GM04504 (cell line): ENCODE data around the gene EVPL.

ENCODE experiments used
- DNase-seq: peaks from one replicate; pipeline ENCODE4 v3.0.0-alpha.2; 2012; ENCODE audit warnings: low read depth

Gene EVPL

DNA sequence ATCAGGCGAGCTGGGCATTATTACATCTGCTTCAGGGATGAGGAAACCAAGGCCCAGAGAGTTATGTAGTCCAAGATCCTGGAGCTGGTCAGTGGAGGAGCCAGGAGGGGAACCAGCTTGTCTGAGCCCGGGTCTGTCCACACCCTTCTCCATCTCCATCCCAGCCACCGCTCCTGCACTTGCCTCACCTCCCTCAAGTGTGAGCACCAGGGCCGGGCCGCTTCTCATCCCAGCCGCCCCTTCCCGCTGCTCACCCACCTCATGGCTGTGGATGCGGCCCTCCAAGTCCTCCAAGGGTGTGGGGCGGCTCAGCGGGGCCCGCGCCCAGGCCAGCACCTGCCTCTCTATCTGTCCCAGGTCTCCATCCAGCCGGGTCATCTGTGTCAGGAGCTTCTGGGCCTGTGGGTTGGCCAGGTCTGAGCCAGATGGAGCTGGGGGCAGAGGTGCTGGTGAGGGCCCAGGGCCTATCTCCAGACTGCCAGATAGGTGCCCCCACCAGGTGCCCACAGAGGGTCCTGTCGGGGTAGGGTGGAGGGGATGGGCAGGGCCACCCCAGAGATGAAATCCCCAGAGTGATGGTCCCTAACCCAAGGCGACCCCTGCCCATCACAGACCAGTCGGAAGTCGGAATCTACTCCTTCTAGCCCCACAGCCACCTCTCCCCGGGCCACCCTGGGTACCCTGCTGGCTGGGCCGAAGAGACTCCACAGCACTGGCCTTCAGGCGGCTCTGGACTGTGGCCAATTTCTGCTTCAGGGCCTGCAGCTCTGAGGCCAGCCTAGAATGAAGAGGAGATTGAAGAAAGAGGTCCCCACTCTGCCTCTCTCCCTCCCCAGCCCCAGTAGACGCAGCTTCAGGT, 9.4 kb downstream of the EVPL start:
- DNase-seq = no peak

DNA sequence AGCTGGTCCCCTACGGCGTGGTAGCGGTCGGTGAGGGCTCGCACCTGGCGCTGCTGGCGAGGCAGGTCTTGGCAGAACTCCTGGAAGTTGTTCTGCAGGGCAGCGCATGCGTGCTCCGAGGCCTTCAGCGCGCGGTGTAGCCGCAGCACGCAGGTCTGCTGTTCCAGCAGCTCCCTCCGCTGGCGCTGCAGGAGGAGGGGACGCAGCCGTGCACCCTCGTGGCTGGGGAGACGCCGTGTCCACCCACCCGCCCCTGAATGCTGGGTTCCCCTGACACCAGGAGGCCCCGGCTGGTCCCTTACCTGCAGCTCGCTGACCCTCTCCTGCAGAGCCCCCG, 12.2 kb downstream of the EVPL start:
- no peak for DNase-seq

- peak; percentile 26 for DNase-seq
These were observed 12.8 kb downstream of the EVPL start for GRCh38 chr17:76014100-76014924.

DNA sequence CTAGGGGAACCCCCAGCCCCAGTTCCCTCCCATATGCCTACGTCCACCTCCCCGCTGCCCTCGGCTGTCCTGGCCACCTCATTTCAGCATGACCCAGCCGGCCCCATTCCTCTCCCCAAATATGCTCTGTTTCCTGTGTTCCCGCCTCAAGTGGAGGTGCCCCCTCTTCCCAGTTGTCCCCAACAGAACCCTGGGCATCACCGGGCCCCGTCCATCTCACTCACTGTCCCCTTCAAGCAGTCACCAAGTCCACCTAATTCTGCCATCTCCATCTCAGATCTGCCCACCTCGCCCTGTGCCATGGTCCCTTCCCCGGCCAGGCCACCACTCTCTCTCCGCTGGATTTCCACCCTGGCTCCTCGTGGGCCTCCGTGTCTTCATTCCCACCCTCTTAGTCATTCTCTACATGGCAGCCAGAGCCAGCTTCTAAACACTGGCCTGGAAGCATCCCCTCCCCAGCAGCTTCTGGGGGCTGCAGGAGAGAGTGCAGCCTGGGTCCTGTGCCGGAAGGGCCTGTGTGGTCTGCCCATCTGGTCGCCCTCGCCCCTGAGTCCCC, 13.7 kb downstream of the EVPL start:
- DNase-seq = no peak

GRCh38 chr17:76011951-76012350, 15.2 kb downstream of the EVPL start:
- no peak for DNase-seq

DNA sequence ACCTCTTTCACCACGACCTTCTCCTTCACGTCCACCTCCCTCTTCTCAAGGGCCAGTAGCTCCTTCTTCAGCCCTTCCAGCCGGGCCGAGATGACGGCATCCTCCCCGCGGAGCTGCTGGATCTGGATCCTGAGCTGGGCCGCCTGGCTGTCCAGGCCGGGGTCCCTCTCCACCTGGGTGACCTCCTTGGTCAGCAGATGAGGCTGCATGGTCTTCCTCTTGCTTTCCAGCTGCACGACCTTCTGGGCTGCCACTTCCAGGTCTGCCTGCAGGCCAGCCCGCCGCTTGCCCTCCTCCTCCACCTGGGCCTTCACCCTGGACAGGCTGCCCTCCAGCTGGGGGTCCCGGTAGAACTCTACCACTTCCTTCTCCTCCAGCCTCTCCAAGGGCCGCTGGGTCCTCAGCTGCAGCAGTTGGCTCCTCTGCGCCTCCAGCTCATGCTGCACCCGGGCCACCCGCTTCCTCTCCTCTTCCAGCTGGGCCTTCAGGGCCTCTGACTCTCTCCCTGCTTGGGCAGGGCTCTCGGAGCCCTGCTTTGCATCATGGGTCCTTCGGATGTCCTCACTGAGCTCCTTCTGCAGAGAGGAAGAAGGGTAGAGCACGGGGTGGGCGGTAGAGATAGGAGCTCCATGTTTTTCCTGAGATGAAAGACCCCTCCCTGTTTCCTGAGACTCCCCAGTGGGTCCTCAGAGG, 17.0 kb downstream of the EVPL start:
- DNase-seq = no peak

- no peak for DNase-seq
These were observed 17.7 kb downstream of the EVPL start for GRCh38 chr17:76009447-76009846.

- no peak for DNase-seq
These were observed 18.3 kb downstream of the EVPL start for GRCh38 chr17:76008630-76009425.

DNA sequence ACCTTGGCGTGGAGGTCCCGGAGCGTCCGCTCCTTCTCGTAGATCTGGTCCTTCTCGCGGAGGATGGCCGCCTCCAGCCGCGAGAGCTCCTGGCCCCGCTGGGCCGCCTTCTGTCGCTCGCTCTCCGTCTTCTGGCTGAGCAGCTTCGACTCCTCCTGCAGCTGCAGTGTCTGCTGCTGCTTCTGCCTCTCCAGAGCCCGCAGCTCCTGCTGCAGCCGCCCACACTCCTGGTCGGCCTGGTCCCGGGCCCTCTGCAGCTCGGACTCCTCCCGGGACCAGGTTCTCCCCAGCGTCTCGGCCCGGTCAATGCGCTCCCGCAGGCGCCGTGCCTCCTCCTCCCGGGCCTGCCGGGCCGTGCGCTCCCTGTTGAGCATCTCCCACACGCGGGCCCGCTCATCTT, 18.9 kb downstream of the EVPL start:
- DNase-seq = no peak

DNA sequence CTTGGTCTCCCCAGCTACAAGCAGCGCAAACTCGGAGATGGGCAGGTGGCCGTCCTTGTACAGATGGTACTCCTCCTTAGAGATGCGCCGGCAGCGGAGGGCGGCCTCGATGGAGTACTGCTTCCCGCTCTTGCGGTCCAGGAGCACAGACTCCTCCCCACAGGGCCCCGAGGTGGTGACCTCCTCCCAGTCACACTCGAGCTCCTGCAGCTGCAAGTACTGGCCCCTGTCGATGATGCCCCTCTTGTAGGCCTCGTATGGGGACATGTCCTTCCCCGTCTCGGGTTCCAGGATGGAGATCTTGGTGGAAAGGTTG, 19.3 kb downstream of the EVPL start:
- no peak for DNase-seq

GRCh38 chr17:76007131-76007849, 19.8 kb downstream of the EVPL start:
- DNase-seq = no peak

GRCh38 chr17:76005263-76006149, 21.6 kb downstream of the EVPL start:
- DNase-seq = peak; percentile 26

- no peak for DNase-seq
These were observed 22.3 kb downstream of the EVPL start for GRCh38 chr17:76004750-76005262.

DNA sequence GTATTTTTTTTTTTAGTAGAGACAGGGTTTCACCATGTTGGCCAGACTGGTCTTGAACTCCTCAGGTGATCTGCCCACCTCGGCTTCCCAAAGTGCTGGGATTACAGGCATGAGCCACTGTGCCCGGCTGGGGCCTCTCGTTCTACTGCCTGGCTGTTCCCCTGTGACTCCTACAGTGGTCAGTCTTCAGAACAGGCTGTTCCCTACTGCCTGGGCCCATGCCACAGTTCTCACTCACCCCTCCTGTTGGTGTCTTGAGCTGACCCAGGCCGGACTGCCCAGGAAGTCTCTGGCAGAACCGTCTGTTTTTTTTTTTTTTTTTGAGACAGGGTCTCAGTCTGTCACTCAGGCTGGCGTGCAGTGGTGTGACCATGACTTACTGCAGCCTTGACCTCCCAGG, 23.2 kb downstream of the EVPL start:
- DNase-seq = no peak

DNA sequence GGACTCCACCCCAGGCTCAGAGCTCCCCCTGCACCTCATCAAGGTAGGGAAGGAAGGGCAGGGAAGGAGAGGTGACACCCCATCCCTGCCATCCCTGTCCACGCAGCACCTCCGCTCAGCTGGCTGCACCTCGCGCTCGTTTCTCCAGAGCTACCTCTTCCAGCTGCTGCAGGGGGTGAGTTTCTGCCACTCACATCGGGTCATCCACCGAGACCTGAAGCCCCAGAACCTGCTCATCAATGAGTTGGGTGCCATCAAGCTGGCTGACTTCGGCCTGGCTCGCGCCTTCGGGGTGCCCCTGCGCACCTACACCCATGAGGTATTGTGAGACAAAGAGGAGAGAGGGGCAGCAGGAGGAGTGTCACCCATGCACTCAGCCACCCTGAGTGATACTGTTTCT, 25.0 kb downstream of the EVPL start:
- DNase-seq = no peak

GRCh38 chr17:76000755-76001521, 26.2 kb downstream of the EVPL start, which contains the start of gene CDK3:
Gene CDK3 (plus strand): TSS chr17:76000855. CDS start chr17:76001426, 571 bp downstream.
- no peak for DNase-seq

GRCh38 chr17:76000016-76000754, 26.9 kb downstream of the EVPL start:
- no peak for DNase-seq

DNA sequence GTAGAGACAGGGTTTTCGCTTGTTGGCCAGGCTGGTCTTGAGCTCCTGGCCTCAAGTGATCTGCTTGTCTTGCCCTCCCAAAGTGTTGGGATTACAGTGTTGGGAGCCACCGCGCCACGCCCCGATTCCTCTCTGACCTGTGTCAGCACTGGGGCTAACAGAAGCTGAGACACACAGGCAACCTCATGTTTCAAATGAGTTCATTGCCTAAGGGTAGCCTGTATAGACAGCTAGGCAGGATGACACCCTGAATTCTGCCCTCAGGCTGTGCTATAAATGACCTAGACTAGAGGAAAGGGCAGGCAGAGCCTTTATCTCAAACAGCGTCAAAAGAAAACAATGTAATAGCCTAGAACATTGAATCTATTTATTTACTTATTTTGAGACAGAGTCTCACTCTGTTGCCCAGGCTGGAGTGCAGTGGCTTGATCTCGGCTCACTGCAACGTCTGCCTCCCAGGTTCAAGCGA, 28.7 kb downstream of the EVPL start:
- no peak for DNase-seq
